Central memory CD8-positive, alpha-beta T cell (primary cell): ENCODE results near the gene WDTC1.

Experiments used
- ATAC-seq: fragments of 150-1000 bp; cut with Tn5 transposase; replicated peaks from 2 replicates; pipeline ENCODE4 v1.10.0; 2022; ENCODE audit warnings: mild to moderate bottlenecking, moderate FRiP score, moderate number of reproducible peaks; ENCODE audit not compliant: poor library complexity, severe bottlenecking; ENCODE audit errors: extremely low read depth
- DNase-seq, 2 donors: peaks; one replicate each; pipeline ENCODE4 v3.0.0; 2021; ENCODE audit warnings: low spot score in 2 of 2
- H3K27ac Mint-ChIP-seq: one replicate; pipeline ENCODE4 v1.8.0; 2022; ENCODE audit warnings: low read depth, mild to moderate bottlenecking, moderate library complexity, mixed read lengths
- H3K27me3 Mint-ChIP-seq: one replicate; pipeline ENCODE4 v1.8.0; 2022; ENCODE audit warnings: mixed read lengths
- H3K36me3 Mint-ChIP-seq: one replicate; pipeline ENCODE4 v1.8.0; 2022; ENCODE audit warnings: mild to moderate bottlenecking, moderate library complexity, mixed read lengths; ENCODE audit not compliant: insufficient read depth
- H3K4me1 Mint-ChIP-seq: one replicate; pipeline ENCODE4 v1.8.0; 2022; ENCODE audit warnings: mixed read lengths
- H3K4me3 Mint-ChIP-seq: one replicate; pipeline ENCODE4 v1.8.0; 2022; ENCODE audit warnings: mild to moderate bottlenecking, moderate library complexity, mixed read lengths
- H3K9me3 Mint-ChIP-seq: one replicate; pipeline ENCODE4 v1.8.0; 2022; ENCODE audit warnings: mixed read lengths

The WDTC1 gene

GRCh38 chr1:27357281-27358037 is 123.0 kb downstream of the WDTC1 start:
- Mint-ChIP-seq H3K27ac (peak overlapping the region; percentile 80), H3K36me3 (peaks cover 20% of the 10 kb centered on the region), H3K27me3 (no peaks in the 10 kb centered on the region), H3K4me3 (peak overlapping the region; percentile 75), H3K9me3 (no peaks in the 10 kb centered on the region), H3K4me1 (peaks cover 43% of the 10 kb centered on the region)
- ATAC-seq (peak; percentile 67), DNase-seq (peak; percentile 77 to 81)
